ENCODE data around the gene BTF3.

DNA sequence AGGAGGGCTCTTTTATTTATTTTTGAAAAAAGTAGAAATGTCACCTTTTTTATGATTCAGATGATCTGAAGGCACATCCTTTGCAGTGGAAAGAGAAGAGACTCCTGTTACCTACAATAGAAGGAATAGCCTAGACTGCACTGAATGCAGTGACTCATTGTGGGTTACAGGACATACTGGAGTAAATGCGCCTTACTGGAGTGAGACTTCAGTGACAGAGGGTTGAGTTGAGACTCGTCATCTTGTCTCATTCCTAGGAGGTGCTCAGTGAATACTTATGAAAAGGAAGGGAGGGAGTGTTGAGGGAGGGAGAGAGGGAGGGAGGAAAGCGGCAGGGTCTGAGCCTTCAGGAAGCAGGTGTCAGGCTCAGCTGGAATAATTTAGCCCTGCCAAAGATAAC lies 42.0 kb downstream of the BTF3 start:
- TF ChIP-seq, protein P1, sequence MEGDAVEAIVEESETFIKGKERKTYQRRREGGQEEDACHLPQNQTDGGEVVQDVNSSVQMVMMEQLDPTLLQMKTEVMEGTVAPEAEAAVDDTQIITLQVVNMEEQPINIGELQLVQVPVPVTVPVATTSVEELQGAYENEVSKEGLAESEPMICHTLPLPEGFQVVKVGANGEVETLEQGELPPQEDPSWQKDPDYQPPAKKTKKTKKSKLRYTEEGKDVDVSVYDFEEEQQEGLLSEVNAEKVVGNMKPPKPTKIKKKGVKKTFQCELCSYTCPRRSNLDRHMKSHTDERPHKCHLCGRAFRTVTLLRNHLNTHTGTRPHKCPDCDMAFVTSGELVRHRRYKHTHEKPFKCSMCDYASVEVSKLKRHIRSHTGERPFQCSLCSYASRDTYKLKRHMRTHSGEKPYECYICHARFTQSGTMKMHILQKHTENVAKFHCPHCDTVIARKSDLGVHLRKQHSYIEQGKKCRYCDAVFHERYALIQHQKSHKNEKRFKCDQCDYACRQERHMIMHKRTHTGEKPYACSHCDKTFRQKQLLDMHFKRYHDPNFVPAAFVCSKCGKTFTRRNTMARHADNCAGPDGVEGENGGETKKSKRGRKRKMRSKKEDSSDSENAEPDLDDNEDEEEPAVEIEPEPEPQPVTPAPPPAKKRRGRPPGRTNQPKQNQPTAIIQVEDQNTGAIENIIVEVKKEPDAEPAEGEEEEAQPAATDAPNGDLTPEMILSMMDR (IDR thresholded peaks at IDR 0.05) = no peak
- TF ChIP-seq POLR2A (IDR thresholded peaks at IDR 0.05) = no peak
